Measurements from ENCODE around the gene C1orf174.

C1orf174 gene

DNA sequence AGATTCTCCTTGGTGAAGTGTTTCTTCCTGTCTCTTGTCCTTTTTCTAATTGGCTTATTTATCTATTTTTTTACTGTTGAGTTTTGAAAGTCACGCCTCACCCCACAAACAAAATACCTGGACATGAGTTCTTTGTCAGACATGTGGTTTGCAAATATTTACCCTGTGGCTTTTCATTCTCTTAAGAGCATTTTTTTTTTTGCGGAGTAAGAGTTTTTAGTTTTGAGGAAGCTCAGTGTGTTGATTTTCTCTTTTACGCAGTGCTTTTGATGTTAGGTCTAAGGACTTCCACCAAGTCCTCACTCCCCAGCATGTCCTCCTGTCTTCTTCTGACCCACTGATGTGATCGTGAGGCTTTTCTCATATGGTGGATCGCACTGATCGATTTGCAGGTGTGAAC, 35.2 kb downstream of the C1orf174 start:
- DNase-seq, result no peak

DNA sequence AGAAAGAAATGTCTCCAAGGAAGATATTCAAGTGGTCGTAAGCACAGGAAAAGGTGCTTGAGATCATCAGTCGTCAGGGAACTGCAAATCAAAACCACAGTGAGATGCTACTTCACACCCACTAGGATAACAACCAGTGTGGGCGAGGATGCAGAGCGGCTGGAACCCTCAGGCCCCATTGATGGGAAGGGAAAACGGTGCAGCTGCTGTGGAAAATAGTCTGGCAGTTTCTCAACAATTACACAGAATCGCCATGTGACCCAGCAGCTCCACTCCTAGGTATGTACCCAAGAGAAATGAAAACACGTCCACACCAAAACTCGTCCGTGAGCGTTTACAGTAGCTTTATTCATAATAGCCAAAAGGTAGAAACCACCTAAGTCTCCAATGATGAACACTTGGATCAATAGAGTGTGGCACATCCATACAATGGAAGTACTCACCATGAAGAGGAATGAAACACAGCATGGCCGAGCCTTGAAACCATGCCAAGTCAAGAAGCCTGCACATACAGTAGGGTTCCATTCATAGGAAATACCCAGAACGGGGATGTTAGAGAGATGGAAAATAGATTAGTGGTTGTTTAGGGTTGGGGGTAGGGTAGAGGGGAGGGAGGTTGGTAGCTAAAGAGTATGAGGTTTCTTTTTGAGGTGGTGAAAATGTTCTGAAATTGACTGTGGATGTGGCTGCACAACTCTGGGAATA, 36.7 kb downstream of the C1orf174 start:
- no peak for DNase-seq

DNA sequence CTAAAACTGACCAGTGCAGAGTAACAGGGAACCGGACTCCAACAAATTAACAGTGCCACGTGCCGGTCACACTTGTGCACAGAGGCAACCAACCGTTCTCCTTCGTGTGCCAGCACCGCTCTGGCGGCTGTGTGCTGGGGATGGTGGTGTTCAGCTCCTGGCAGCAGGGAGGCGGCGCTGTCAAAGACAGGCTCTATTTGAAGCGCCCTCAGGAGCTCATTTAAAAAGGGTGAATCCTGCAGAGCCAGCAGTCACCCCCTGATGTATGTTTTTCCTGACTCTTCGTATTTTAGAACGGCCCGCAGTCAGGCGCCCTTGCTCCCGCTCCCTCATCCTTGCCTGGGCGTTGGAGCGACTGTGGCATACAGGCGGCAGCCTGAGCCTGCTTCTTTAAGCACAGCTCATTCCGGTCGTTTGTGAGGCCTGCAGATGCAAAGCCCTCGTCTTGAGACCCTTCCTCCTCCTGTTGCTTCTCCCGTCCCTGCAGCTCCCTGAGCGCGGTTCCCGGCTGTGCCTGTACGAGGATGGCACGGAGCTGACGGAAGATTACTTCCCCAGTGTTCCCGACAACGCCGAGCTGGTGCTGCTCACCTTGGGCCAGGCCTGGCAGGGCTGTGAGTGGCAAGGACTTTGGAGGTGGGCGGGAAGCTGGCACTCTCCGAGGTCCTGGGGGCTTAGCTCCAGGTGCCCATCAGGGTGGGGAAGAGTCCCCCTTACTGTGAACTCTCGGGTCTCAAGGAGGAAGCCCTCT, 41.7 kb downstream of the C1orf174 start:
- peak; percentile 54 for DNase-seq

DNA sequence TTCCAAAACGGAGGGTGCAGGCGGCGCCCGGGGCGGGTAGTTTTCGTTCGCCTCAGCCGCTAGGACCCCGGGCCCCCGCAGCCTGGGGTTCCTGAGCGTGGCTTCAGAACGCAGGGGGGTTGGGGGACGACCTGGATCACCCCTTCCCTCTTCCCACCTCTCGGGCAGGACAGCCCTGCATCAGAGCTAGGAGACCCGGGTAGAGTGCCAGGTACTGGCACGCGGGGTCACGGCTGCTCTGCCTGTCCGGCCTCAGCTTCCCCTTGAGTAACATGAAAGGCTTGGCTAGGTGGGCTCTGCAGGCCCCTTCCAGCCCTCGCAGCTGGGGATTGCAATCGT, 42.3 kb downstream of the C1orf174 start:
- DNase-seq, result no peak

DNA sequence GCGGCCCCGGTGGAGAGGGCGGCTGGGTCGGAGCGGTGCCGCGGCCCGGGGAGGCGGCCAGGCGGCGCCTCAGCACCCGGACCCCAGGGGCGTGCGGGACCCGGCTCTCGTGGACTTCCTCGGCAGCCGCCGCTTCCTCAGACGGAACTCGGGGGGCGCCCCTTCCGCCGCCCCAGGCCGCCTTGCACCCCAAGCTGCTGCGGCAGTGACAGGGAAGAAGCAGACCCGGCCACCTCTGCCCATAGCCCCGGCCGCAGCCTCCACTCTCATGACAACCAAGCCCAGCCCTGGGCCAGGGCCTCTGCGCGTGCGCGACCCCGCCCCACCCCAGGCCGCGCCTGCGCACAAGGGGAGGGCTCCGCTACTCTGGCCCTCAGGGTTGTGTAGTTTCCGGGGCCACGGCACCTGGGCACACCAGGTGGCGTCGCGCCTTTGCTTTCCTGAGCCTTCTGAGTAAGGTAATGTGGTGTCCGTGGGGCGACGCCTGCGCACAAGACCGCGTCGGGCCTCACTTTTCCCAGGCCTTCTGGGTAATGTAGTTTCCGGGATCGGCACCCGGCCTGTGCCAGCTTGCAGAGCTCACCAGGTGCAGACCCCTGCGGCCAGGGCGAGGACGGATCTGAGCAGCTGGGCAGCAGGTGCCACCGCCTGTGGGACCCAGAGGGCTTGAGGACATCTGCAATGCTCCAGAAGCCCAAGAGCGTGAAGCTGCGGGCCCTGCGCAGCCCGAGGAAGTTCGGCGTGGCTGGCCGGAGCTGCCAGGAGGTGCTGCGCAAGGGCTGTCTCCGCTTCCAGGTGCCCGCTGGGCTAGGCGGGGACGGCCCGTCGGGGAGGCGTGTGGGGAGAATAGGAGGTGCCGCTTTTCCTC, 42.9 kb downstream of the C1orf174 start, which contains the start of the genes CEP104 and DFFB:
Gene CEP104, minus strand, starts transcription at position 289 of the 868 bp plus-strand sequence. CDS start 4,804 bp downstream, outside the sequence.
Gene DFFB, plus strand, starts transcription at position 554 of the 868 bp plus-strand sequence. Its CDS starts 128 bp downstream, at position 682.
- DNase-seq, result peak; percentile 99

DNA sequence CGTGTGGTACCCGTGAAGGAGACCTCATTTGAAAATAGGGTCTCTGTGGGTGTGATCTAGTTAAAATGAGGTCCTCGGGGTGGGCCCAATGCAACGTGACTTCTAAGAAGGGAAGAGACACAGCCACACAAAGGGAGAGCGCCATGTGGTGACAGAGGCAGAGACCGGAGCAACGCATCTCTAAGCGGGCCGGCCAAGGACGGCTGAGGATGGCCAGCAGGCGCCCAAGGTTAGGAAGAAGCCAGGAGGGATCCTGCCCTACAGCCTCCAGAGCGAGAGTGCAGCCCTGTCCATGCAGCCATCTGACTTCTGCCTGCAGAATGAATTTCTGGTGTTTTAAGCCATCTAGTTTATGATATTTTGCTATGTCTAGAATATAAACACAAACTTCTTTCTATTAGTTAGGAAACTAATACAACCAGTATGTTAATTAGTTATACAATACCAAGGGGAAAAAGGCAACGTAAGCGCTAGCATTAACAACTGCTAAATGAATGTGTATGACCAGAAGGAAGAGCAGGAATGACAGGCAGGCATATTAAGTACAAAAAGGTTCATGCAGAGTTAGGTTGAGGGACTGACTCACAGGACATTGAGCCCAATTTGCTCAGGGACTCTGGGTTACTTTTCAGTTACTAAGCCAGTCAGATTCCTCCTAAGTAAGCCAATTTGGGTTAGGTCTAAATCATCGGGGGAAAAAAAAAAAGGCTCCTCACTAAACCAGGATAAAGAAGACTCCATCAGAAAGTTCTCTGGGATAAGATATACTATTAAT, 47.2 kb downstream of the C1orf174 start:
- DNase-seq, result no peak

DNA sequence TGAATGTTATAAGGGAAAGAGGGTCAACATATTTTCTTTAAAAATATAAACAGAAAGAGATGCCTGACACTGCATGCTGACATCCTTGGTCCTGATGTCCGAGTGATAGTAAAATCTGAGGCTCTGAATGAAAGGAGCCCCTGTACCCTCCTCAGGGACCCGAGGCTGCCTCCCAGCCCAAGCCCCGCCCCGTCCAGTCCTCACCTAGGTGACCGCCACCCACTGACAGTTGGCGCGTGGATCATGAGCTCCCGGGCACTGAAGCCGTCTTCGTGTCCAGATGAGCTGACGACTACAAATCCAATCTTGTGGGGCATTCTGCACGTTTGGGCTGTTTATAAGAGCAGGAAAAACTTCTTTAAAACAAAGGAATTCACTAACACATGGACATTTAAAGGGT, 48.0 kb downstream of the C1orf174 start:
- DNase-seq, result no peak

DNA sequence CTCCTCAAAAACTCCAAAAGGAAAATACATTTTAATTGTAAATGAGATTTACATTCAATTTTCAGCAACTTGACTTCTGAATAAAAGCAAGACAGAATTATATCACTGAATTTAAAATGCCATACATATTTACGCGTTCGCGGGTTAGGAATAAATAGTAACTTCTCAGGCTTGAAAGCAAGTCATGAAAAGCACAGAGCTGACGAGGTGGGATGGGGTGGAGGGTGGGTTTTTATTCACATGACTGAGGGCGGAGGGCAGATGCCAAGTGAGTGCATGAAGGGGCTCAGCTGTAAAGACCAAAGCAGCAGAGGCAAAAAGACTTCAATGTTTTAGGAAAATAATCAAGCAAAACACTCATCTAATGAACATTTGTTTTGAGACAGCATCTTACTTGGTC, 48.8 kb downstream of the C1orf174 start:
- no peak for DNase-seq

DNA sequence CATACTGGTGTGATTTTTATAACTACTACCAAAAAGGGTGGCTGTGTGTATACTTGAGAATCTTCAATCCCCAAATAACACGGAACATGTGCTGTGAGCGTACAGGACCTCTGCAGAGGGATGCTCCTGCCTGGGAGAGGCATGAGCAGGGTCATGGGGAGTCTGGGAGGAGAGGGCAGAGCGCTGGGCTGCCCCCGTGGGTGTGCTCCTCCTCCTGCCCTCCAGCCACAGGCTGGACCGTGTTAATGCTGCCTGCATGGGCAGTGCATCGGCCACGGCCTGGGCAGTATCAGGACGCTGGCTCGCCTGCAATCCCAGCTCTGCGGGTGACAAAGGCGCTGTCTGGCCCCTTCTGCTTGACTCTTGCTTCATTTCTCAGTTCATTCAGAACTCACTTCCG, 49.2 kb downstream of the C1orf174 start:
- DNase-seq, result no peak

DNA sequence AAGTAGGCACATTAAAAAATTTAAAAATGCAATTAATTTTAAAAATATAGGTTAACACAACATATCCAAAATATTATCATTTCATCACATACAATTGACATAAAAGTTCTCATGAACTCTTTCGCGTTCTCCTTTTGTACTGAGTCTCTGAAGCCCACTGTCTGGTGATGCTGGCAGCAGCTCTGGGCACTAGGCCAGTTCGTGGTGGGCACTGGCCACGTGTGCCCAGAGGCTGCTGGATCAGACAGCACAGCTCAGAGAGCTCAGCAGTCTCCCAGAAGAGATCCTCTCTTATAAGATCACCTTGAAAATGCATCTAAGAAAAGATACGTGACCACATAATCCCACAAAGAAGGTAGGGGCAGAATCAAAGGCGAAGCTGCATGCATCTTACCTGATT, 53.0 kb downstream of the C1orf174 start:
- no peak for DNase-seq

DNA sequence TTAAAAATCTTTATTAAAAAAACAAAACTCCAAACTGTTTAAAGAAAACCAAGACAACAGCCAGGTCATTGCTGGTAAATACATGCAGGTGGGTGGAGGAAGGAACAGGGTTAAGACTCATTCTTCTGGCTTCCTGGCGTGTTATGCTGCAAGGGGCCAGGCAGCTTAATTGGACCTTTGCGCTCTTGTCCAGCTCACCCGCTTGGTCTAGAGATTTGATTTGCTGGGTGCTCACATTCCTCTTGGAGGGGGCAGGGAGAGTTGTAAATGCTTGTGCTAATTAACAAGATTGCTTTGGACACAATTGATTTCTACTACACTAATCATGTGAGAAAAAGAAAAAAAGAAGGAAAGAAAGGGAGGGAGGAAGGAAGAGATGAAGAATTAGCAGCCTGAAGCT, 53.5 kb downstream of the C1orf174 start:
- no peak for DNase-seq

DNA sequence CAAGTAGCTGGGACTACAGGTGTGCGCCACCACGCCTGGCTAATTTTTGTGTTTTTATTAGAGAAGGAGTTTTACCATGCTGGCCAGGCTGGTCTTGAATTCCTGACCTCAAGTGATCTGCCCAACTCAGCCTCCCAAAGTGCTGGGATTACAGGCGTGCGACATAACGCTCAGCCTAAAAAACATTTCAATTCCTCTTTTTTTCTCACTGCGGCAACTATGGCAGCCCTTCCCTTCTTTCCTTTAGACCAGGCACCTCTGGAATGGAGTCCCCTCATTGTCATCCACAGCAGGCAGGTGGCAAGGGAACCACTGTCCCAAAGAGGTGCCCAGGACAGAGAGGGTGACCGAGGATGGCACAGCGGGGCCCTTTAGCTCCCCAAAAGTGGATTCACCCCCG, 57.2 kb downstream of the C1orf174 start:
- no peak for DNase-seq

DNA sequence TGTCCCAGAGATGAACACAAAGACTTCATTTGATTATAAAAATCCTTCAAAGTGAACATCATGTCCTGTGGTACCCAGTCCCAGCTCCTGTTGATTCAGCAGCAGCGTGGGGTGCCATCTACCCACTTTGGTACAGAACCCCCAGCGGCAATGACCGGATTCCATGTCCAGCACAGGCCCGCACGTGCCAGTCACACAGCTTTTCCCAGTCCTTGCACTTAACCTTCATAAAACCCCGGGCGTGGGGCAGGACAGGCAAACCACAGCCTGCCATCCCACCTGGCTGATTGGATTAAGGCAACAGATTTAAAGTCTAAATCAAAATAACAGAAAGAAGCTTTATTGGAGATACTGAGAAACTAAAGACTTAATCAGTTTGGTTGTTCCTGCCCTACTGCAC, 58.6 kb downstream of the C1orf174 start:
- no peak for DNase-seq

All from COR-L47 (cell line).